Transverse colon (tissue), 3 donors: ENCODE results near the gene MMP25.

Source experiments
- CTCF ChIP-seq, 5 experiments: fragments of 200-600 bp in 3 of 5; fragments of 450-650 bp in 2 of 5; sonication (generic) in 3 of 5; IDR thresholded peaks; 1 replicate in 2 of 5; 2 replicates in 3 of 5; pipeline ENCODE4 v1.5.1; 2016 to 2017; ENCODE audit warnings: antibody characterized with exemption in 5 of 5, inconsistent platforms in 3 of 5, mild to moderate bottlenecking in 2 of 5, moderate library complexity in 1 of 5
- POLR2A ChIP-seq: fragments of 450-650 bp; IDR thresholded peaks from one replicate; pipeline ENCODE4 v1.6.1; 2016; ENCODE audit warnings: antibody characterized with exemption, mild to moderate bottlenecking, moderate library complexity

GRCh38 chr16:3098459-3099394 lies 52.4 kb downstream of the MMP25 start, which contains the start of gene ZSCAN10:
- TF ChIP-seq CTCF (IDR thresholded peaks at IDR 0.05) (no peak), POLR2A (no peak)
